ENCODE measurements around the gene GRN. TPM values are rescaled to one million over a fixed set of nuclear protein-coding genes. Genes with fewer than 3 reads are reported as not detected.

Gene GRN
- total and polyA plus RNA-seq, 2 of the 8 experiments (the other 6 are each of a cell fraction or from before 2014, with no cell fraction given), result 108 to 387 TPM

GRCh38 chr17:44397479-44398440 is 52.7 kb downstream of the GRN start (continued):
- TF ChIP-seq MAFK (IDR thresholded peaks at IDR 0.05; ENCODE audit: low read depth, low read length) (no peak), SIRT6 (IDR thresholded peaks at IDR 0.05; ENCODE audit: low read length) (no peak), BRCA1 (IDR thresholded peaks at IDR 0.05; ENCODE audit: low read depth, low read length) (no peak)
